IMR-90 (cell line): Measurements from ENCODE around the gene TGFBI. TPM values are rescaled to one million over a fixed set of nuclear protein-coding genes. Genes with fewer than 3 reads are reported as not detected.

Experiments
- ATAC-seq: fragments of 200-7000 bp; cut with Tn5 transposase; 2 replicates; pipeline ENCODE4 v1.9.1; 2020; ENCODE audit warnings: low read depth, mild to moderate bottlenecking, moderate library complexity
- BruUV-seq: library from RNA; stranded (reverse); fragments of 400-500 nt; replicated peaks from 2 replicates; lab custom pipeline; 2021; lab: Mats Ljungman, UMichigan
- CTCF ChIA-PET: fragments of 300-600 bp; formaldehyde crosslinking; extraction: SDS; loops from one replicate; lab custom pipeline; 2021; ENCODE audit warnings: antibody characterized with exemption; lab: Yijun Ruan, JAX
- POLR2A ChIA-PET: fragments of 300-600 bp; sonication (Branson Sonifier 250); formaldehyde crosslinking; loops from one replicate; lab custom pipeline; 2022; ENCODE audit warnings: antibody characterized with exemption; ENCODE audit not compliant: unreplicated experiment; lab: Charles Lee
- DNase-seq: peaks from one replicate; pipeline ENCODE4 v3.0.0; 2013
- H2AFZ ChIP-seq: replicated peaks from 2 replicates; pipeline ENCODE3; 2013; ENCODE audit warnings: low read length, mild to moderate bottlenecking; ENCODE audit not compliant: poor library complexity
- H2AK5ac ChIP-seq: 2 replicates; pipeline ENCODE4 v1.6.1; 2013; ENCODE audit warnings: low read depth, low read length, inconsistent platforms
- H2AK9ac ChIP-seq: replicated peaks from 2 replicates; pipeline ENCODE3; 2013; ENCODE audit warnings: mild to moderate bottlenecking, low read depth, low read length, moderate library complexity; ENCODE audit not compliant: poor library complexity
- H2BK120ac ChIP-seq: 2 replicates; pipeline ENCODE4 v1.6.1; 2013; ENCODE audit warnings: low read depth, low read length, inconsistent platforms
- H2BK15ac ChIP-seq: 3 replicates; pipeline ENCODE4 v1.6.1; 2013; ENCODE audit warnings: low read depth, low read length, inconsistent platforms
- H2BK20ac ChIP-seq: 2 replicates; pipeline ENCODE4 v1.6.1; 2013; ENCODE audit warnings: low read depth, mild to moderate bottlenecking, inconsistent platforms, low read length, moderate library complexity
- H2BK5ac ChIP-seq: 2 replicates; pipeline ENCODE4 v1.6.1; 2013; ENCODE audit warnings: mild to moderate bottlenecking, low read depth, low read length, inconsistent platforms; ENCODE audit not compliant: poor library complexity, severe bottlenecking
- H3K14ac ChIP-seq: replicated peaks from 2 replicates; pipeline ENCODE4 v1.6.1; 2013; ENCODE audit warnings: low read depth, low read length, inconsistent platforms
- H3K18ac ChIP-seq: 2 replicates; pipeline ENCODE4 v1.6.1; 2013; ENCODE audit warnings: low read depth, low read length, control low read depth
- H3K23ac ChIP-seq: 2 replicates; pipeline ENCODE4 v1.6.1; 2013; ENCODE audit warnings: low read depth, low read length, inconsistent platforms
- H3K27ac ChIP-seq: 2 replicates; pipeline ENCODE4 v1.5.1; 2013; ENCODE audit warnings: mild to moderate bottlenecking, control low read depth, low read length; ENCODE audit not compliant: insufficient read depth
- H3K27me3 ChIP-seq: 2 replicates; pipeline ENCODE4 v1.6.1; 2013; ENCODE audit warnings: low read length; ENCODE audit not compliant: control insufficient read depth, insufficient read depth
- H3K36me3 ChIP-seq: 2 replicates; pipeline ENCODE4 v1.6.1; 2013; ENCODE audit warnings: low read length, mixed read lengths; ENCODE audit not compliant: control insufficient read depth, insufficient read depth
- H3K4ac ChIP-seq: 2 replicates; pipeline ENCODE4 v1.6.1; 2013; ENCODE audit warnings: low read depth, low read length, inconsistent platforms
- H3K4me1 ChIP-seq: 2 replicates; pipeline ENCODE4 v1.6.1; 2013; ENCODE audit warnings: low read length, mixed read lengths; ENCODE audit not compliant: control insufficient read depth, insufficient read depth
- H3K4me2 ChIP-seq: 2 replicates; pipeline ENCODE4 v1.6.1; 2013; ENCODE audit warnings: low read depth, mild to moderate bottlenecking, control low read depth, low read length, moderate library complexity
- H3K4me3 ChIP-seq: 2 replicates; pipeline ENCODE4 v1.5.1; 2013; ENCODE audit warnings: low read depth, mild to moderate bottlenecking, control low read depth, low read length, moderate library complexity; ENCODE audit not compliant: insufficient read depth
- H3K56ac ChIP-seq: 2 replicates; pipeline ENCODE4 v1.6.1; 2013; ENCODE audit warnings: low read length, inconsistent platforms; ENCODE audit not compliant: insufficient read depth; ENCODE audit errors: extremely low read depth
- H3K79me1 ChIP-seq, 2 experiments: 2 replicates each; pipeline ENCODE4 v1.6.1; 2013; ENCODE audit warnings: low read length in 2 of 2, inconsistent platforms in 1 of 2, low read depth in 1 of 2
- H3K9ac ChIP-seq: 2 replicates; pipeline ENCODE4 v1.6.1; 2013; ENCODE audit warnings: low read depth, low read length, control low read depth
- H3K9me1 ChIP-seq: 2 replicates; pipeline ENCODE4 v1.6.1; 2013; ENCODE audit warnings: low read length, inconsistent platforms; ENCODE audit not compliant: insufficient read depth
- H3K9me3 ChIP-seq: 2 replicates; pipeline ENCODE4 v1.6.1; 2013; ENCODE audit warnings: low read length; ENCODE audit not compliant: control insufficient read depth, insufficient read depth
- H4K20me1 ChIP-seq: 2 replicates; pipeline ENCODE4 v1.6.1; 2013; ENCODE audit warnings: low read length, inconsistent platforms; ENCODE audit not compliant: insufficient read depth
- H4K5ac ChIP-seq: 2 replicates; pipeline ENCODE4 v1.6.1; 2013; ENCODE audit warnings: mild to moderate bottlenecking, low read depth, low read length, control low read depth
- H4K8ac ChIP-seq, 2 experiments: 2 replicates each; pipeline ENCODE4 v1.6.1; 2013; ENCODE audit warnings: low read depth in 2 of 2, low read length in 2 of 2, control low read depth in 1 of 2, inconsistent platforms in 1 of 2
- H4K91ac ChIP-seq: 2 replicates; pipeline ENCODE4 v1.6.1; 2013; ENCODE audit warnings: low read depth, low read length, inconsistent platforms; ENCODE audit not compliant: insufficient read depth
- POLR2A ChIP-seq: IDR thresholded peaks from 2 replicates; pipeline ENCODE4 v1.6.1; 2012; ENCODE audit warnings: mild to moderate bottlenecking, low read depth, low read length
- WGBS, 2 experiments: methylation state at CpG; one replicate each; pipeline versions ENCODE4 v1.1.5 to v1.1.7; 2013; ENCODE audit warnings: missing lambda C conversion rate in 2 of 2; ENCODE audit not compliant: insufficient read length in 1 of 2; ENCODE audit errors: extremely low coverage in 2 of 2; 5-methylcytosine and 5-hydroxymethylcytosine counted together
- dilution Hi-C: fragments of 300-500 bp; cut with HindIII; formaldehyde crosslinking; loops from one replicate; pipeline ENCODE4 v1.14.3; 2018; ENCODE audit warnings: low sequenced_read_pairs; ENCODE audit not compliant: unreplicated experiment
- in situ Hi-C: fragments of 300-500 bp; cut with MboI; formaldehyde crosslinking; loops from 3 replicates; pipeline ENCODE4 v1.14.3; 2019; ENCODE audit warnings: low sequenced_read_pairs, inconsistent platforms, mixed read lengths
- intact Hi-C: fragments of 100-400 bp; cut with micrococcal nuclease; formaldehyde crosslinking; loops from 2 replicates; pipeline ENCODE4 v1.10.0; 2022
- polyA plus RNA-seq, 3 experiments: library from polyadenylated mRNA; depleted of rRNA; stranded (reverse); fragments of >200 nt; gene quantifications; 2 replicates each; pipeline ENCODE4 v1.2.3, GENCODE V29; 2012; ENCODE audit warnings: low replicate concordance in 1 of 3
- total RNA-seq: library from RNA; depleted of rRNA; stranded (reverse); fragments of >200 nt; gene quantifications from 2 replicates; pipeline ENCODE4 v1.2.3, GENCODE V29; 2012
- TF ChIP-seq, protein P1 (sequence below): conservative IDR thresholded peaks from 2 replicates; pipeline ENCODE4 v1.5.1; 2012; ENCODE audit warnings: mild to moderate bottlenecking, low read depth, low read length, improper control_type of control experiment

TGFBI gene
- total and polyA plus RNA-seq, 2 of the 4 experiments (the other 2 are of a cell fraction) = 618 to 1,551 TPM

DNA sequence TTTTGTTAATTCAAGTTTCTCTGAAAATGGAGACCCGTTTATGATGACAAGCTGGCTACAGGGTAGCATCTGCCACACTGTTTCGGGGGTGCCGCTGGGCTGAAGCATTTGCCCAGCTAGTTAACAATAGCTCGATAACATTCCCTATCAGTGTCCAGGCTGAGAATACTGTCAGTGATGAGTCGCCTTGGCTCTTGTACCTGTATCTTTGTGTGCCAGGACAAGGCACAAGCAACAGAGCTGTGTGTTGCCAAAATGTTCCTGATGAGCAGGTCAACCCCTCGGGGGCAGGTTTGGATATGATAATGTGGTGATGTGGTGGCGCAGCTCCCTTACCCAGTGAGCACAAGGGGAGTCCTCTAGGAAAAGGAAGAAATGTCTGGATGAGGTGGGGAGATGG lies 7.0 kb downstream of the TGFBI start:
- 94% methylated on average over 4 of the region's 7 CpGs; no CpG with 5 or more reads in 1 of the 2 experiments for WGBS, 2 experiments
- H2AK5ac ChIP-seq = peak overlapping the region; percentile 5
- H2BK20ac ChIP-seq = no peak overlapping the region
- no peak overlapping the region for H3K18ac ChIP-seq
- H3K14ac ChIP-seq = no peak overlapping the region
- peaks cover 44 to 90% of the 10 kb centered on the region in 2 experiments for H3K79me1 ChIP-seq
- intact Hi-C loops = no loop called here
- ChIA-PET CTCF (no interaction called here), POLR2A (interaction anchor here (0.8 kb wide), 1 partner anchor 86 kb away, joined by 3 read pairs; no protein-coding TSS in a partner anchor)
- H3K27me3 ChIP-seq = no peaks in the 10 kb centered on the region
- peaks cover 86% of the 10 kb centered on the region for H3K36me3 ChIP-seq
- peaks cover 12% of the 10 kb centered on the region for H3K9me3 ChIP-seq
- TF ChIP-seq POLR2A = peak; percentile 53; the same call in 1 of the 2 replicates
- TF ChIP-seq, protein P1, sequence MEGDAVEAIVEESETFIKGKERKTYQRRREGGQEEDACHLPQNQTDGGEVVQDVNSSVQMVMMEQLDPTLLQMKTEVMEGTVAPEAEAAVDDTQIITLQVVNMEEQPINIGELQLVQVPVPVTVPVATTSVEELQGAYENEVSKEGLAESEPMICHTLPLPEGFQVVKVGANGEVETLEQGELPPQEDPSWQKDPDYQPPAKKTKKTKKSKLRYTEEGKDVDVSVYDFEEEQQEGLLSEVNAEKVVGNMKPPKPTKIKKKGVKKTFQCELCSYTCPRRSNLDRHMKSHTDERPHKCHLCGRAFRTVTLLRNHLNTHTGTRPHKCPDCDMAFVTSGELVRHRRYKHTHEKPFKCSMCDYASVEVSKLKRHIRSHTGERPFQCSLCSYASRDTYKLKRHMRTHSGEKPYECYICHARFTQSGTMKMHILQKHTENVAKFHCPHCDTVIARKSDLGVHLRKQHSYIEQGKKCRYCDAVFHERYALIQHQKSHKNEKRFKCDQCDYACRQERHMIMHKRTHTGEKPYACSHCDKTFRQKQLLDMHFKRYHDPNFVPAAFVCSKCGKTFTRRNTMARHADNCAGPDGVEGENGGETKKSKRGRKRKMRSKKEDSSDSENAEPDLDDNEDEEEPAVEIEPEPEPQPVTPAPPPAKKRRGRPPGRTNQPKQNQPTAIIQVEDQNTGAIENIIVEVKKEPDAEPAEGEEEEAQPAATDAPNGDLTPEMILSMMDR = no peak
- H4K91ac ChIP-seq = no peak overlapping the region
- H2BK120ac ChIP-seq = no peak overlapping the region
- no peak overlapping the region for H3K4me2 ChIP-seq
- H3K9ac ChIP-seq = no peak overlapping the region
- no peak overlapping the region for H2AFZ ChIP-seq
- BruUV-seq = no TSS peak
- DNase-seq (no peak), ATAC-seq (no peak)
- H4K8ac ChIP-seq = peak overlapping the region in 1 of 2 experiments; percentile 45; a peak in 1 of 4 replicates
- H4K20me1 ChIP-seq = peaks cover 47% of the 10 kb centered on the region
- H2BK15ac ChIP-seq = no peak overlapping the region
- H3K9me1 ChIP-seq = peaks cover 37% of the 10 kb centered on the region
- dilution Hi-C loops = no loop called here
- no peak overlapping the region for H3K23ac ChIP-seq
- in situ Hi-C loops = no loop called here
- peaks cover 22% of the 10 kb centered on the region for H3K4me1 ChIP-seq
- no peak overlapping the region for H3K56ac ChIP-seq
- H3K4me3 ChIP-seq = no peak overlapping the region
- no peak overlapping the region for H4K5ac ChIP-seq
- H3K4ac ChIP-seq = no peak overlapping the region
- peak overlapping the region; percentile 22; the same call in 1 of the 2 replicates for H3K27ac ChIP-seq
- peak overlapping the region; percentile 10 for H2BK5ac ChIP-seq
- no peak overlapping the region for H2AK9ac ChIP-seq
